GM12873 (cell line): ENCODE data around the gene MICAL3.

Source experiments
- TF ChIP-seq, protein P1 (sequence below): IDR thresholded peaks from 2 replicates; pipeline ENCODE4 v1.5.1; 2012; ENCODE audit warnings: low read depth, mild to moderate bottlenecking, moderate library complexity, low read length, control low read depth; ENCODE audit not compliant: insufficient read depth; ENCODE audit errors: missing control alignments

The MICAL3 gene

DNA sequence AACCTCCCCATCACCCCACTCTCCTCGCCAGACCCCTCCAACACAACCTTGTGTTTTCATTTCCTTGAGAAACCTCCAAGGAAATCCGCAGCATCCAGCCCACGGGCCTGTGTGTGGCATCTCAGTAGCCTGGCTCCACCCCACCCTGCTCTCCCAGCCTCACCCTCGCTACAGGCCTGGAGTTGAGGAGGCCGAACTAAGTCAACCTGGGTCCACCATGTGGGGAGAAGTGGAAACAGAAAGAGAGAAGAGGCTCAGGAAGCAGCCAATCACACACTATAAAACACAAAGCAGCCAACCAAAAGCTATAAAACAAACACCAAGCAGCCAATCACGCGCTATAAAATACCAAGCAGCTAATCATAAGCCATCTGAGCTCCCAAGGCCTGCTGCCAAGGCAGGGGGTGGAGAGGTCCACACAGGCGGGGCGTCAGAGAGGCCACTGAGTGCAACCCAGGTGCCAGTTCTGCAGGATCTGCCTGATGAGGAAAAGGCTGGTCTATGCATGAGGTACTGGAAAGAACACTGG, 72.0 kb downstream of the MICAL3 start:
- TF ChIP-seq, protein P1, sequence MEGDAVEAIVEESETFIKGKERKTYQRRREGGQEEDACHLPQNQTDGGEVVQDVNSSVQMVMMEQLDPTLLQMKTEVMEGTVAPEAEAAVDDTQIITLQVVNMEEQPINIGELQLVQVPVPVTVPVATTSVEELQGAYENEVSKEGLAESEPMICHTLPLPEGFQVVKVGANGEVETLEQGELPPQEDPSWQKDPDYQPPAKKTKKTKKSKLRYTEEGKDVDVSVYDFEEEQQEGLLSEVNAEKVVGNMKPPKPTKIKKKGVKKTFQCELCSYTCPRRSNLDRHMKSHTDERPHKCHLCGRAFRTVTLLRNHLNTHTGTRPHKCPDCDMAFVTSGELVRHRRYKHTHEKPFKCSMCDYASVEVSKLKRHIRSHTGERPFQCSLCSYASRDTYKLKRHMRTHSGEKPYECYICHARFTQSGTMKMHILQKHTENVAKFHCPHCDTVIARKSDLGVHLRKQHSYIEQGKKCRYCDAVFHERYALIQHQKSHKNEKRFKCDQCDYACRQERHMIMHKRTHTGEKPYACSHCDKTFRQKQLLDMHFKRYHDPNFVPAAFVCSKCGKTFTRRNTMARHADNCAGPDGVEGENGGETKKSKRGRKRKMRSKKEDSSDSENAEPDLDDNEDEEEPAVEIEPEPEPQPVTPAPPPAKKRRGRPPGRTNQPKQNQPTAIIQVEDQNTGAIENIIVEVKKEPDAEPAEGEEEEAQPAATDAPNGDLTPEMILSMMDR = no peak

- TF ChIP-seq, protein P1 = no peak
These were observed 73.0 kb downstream of the MICAL3 start for GRCh38 chr22:17951315-17951714.

GRCh38 chr22:17950651-17951214, 73.6 kb downstream of the MICAL3 start:
- TF ChIP-seq, protein P1 = no peak

- TF ChIP-seq, protein P1 = no peak
These were observed 74.5 kb downstream of the MICAL3 start for GRCh38 chr22:17949642-17950473.

GRCh38 chr22:17948101-17948500, 76.3 kb downstream of the MICAL3 start:
- TF ChIP-seq, protein P1 = no peak

- TF ChIP-seq, protein P1 = no peak
These were observed 77.5 kb downstream of the MICAL3 start for GRCh38 chr22:17946662-17947367.
